HG03558 (cell line): ENCODE data around the gene MAP7.
"Not testable (repeated sequence)": the region's sequence is repeated elsewhere in the genome, so short reads cannot be mapped to it uniquely, and the experiment has no call there.

Experiments
- ATAC-seq: cut with Tn5 transposase; IDR thresholded peaks from one replicate; pipeline ENCODE4 v1.9.1; 2021; ENCODE audit warnings: moderate number of reproducible peaks; ENCODE audit not compliant: unreplicated experiment; ENCODE audit errors: extremely low read depth

Gene MAP7

GRCh38 chr6:136550330-136551071 is at the start of gene MAP7:
Gene MAP7 (minus strand): TSS chr6:136550422. CDS start chr6:136550408, 14 bp downstream.
- ATAC-seq: peak; percentile 54

- no peak for ATAC-seq
Observed at GRCh38 chr6:136599329-136600011, 49.2 kb upstream of the MAP7 start.

- ATAC-seq: no peak
Observed at GRCh38 chr6:136598048-136598447, 47.8 kb upstream of the MAP7 start.

GRCh38 chr6:136594671-136595070 is 44.4 kb upstream of the MAP7 start:
- ATAC-seq: no peak

- ATAC-seq: peak; percentile 96
Observed at GRCh38 chr6:136593748-136594490, 43.7 kb upstream of the MAP7 start.

GRCh38 chr6:136592930-136593673 is 42.9 kb upstream of the MAP7 start:
- no peak for ATAC-seq

- ATAC-seq: no peak
Observed at GRCh38 chr6:136591617-136592016, 41.4 kb upstream of the MAP7 start.

GRCh38 chr6:136590846-136591245 is 40.6 kb upstream of the MAP7 start:
- not testable (repeated sequence) for ATAC-seq

- no peak for ATAC-seq
Observed at GRCh38 chr6:136587527-136587926, 37.3 kb upstream of the MAP7 start.

GRCh38 chr6:136586295-136586694 is 36.1 kb upstream of the MAP7 start:
- no peak for ATAC-seq

GRCh38 chr6:136585523-136585922 is 35.3 kb upstream of the MAP7 start:
- ATAC-seq: not testable (repeated sequence)

- ATAC-seq: not testable (repeated sequence)
Observed at GRCh38 chr6:136584290-136584689, 34.1 kb upstream of the MAP7 start.

GRCh38 chr6:136582711-136583471 is 32.7 kb upstream of the MAP7 start:
- no peak for ATAC-seq

GRCh38 chr6:136579800-136580199 is 29.6 kb upstream of the MAP7 start:
- ATAC-seq: no peak

GRCh38 chr6:136576821-136577220 is 26.6 kb upstream of the MAP7 start:
- no peak for ATAC-seq

GRCh38 chr6:136571496-136571895 is 21.3 kb upstream of the MAP7 start:
- ATAC-seq: no peak

GRCh38 chr6:136571065-136571464 is 20.8 kb upstream of the MAP7 start:
- ATAC-seq: no peak

- ATAC-seq: no peak
Observed at GRCh38 chr6:136568129-136568528, 17.9 kb upstream of the MAP7 start.

GRCh38 chr6:136567688-136568087 is 17.5 kb upstream of the MAP7 start:
- ATAC-seq: no peak

- no peak for ATAC-seq
Observed at GRCh38 chr6:136566851-136567250, 16.6 kb upstream of the MAP7 start.
